ENCODE data around the gene PDE9A.

The PDE9A gene

DNA sequence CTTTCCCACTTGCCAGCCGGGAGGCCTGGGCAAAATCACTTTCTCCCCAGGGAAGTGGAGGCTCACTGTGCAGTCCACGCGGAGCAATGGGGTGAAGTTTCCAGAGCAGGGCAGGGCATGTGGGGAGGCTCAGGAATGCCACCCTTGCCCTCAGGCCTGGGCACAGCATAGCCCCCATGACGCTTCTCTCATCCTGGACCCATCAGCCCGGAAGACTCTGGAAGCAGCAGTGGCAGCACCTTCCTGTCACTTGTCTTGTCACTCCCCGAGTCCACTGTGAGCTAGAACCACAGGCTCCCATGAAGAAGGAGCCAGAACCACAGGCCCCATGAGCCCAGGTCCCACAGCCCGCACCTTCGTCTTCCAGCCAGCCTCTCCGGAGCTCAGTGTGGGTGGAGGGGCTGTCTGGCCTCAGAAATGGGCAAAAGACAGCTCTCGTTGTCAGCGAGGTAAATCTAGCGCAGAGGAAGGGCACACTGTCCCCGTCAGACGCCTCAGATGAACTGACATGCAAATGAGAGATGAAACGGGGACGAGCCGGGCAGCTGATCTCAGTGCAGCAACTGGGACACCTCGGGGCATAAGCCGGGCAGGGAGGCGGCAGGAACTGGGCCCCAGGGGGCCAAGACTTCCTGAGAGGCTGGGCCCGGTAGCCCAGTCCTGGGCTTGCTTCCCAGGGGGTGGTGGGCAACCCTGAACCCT is 6.1 kb downstream of the PDE9A start:
- no peak for DNase-seq

- no peak for DNase-seq
Observed at GRCh38 chr21:42660118-42660470, 6.7 kb downstream of the PDE9A start.

DNA sequence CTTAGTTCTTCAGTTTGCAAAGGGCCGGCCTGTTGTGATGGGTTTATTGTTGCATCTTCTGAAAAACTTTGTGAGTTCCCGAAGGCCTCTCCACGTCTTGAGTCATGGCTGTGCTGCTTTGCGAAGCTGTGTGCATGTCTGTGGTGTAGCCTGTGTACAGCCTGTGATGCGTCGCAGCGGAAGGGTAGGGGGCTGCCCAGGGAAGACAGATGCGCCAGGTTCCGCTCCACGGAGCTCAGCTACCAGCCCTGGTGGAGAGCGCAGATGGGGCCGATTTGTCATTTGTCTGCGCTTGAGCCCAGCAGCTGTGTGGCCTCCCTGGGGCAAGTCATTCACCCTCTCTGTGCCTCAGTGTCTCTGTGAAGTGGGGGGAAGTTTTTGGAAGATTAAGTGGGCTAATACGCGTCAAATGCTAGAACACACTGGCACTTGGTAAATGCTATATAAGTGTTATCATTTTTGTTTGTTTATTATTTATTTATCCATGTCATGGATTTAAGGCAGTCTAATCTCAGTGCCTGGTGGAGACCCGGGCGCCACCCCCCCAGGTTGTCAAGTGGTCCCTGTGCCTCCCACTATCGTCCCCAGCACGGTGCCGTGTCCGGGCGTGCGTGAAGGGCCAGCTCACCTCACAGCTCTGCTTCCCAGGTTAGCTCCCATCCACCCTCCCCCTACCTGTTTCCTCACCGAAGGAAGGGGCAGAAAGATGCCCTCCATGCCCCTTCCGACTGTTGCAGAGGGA is 8.4 kb downstream of the PDE9A start:
- no peak for DNase-seq

DNA sequence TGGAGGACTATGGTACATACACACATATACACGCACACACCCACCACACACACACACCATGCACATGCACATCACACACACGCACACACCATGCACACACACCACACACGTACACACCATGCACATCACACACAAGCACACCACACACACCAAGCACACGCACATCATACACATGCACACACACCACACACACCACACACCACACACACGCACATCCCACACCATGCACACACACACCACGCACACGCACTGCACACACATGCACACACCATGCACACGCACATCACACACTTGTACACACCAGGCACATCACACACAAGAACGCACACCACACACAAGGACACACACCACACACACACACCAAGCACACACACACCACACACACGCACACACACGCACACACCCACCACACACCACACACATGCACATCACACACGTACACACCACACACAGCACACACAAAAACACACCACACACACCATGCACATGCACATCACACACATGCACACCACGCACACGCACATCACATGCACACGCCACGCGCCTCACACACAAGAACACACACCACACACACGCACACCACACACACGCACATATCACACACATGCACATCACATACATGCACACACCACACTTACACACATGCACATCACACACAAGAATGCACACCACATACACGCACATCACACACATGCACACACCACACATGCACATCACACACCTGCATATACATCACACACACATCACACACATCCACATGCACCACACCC is 9.2 kb downstream of the PDE9A start:
- DNase-seq, result no peak

DNA sequence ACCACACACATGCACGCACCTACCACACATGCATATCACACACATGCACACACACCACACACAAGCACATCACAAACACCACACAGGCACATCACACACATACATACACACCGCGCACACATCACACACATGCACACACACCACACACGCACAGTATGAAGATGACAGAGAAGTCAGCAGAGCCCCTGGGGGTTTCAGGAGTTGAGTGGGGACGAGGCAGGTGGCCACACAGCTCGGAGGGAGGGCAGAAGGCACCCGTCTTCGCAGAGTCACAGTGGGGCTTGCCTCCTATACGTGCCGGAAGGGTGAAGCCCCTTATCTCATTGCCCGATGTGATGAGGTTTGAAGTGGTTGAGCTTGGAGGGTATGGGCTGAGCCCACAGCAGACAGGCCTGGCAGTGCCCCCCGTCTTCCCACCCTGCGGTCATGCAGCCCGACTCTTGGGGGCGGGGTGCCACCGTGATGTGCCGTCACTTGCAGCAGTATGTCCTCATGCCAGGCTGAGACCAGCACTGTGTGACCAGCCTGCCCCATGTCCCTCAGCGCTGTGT is 9.9 kb downstream of the PDE9A start:
- DNase-seq, result no peak

DNA sequence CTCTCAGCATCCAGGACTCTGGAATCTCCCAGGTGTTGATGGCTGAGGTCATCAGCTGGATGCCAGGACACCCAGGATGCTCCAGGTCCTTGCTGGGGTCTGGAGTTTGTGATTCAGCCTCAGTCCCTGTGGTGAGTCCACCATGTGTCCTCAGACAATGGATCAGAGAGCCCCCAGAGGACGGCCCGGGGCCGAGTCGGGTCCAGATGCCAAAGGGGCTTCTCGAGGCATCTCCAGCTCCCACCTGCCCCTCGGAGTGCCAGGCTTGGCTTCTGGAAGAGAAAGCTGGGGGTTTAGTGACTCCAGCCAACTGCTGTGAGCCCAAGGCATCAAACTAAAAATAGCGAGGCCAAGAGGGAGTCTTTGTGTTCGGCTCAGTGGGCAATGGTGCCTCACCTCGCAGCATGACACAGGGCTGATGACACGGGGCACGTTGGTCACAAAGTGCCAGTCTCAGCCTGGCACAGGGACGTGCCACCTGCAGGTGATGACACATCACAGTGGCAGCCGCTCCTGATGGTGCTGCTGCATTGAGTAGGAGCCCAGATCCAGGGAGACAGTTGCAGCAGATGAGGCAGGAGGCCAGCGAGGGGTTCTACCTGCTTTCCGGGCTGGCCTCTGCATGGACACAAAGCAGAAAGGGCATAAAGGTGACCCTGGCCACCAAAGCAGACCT is 10.6 kb downstream of the PDE9A start:
- no peak for DNase-seq

GRCh38 chr21:42664614-42665013 is 11.2 kb downstream of the PDE9A start:
- DNase-seq, result no peak

DNA sequence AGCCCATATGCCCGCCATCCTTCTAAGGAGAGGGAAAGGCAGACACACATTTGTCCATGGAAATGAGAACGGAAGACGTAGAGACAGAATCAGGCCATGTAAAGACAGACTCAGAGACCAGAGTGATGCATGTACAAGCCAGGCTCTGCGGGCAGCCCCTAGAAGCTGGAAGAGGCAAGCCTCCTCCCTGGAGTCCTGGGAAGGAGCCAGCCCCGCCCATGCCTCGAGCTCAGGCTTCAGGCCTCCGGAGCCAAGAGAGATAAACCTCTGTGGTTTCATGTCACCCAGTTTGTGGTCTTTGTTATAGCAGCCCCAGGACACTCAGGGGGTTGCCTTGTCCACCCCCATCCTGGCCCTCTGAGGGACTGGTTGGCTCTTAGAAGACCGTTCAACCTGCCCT is 11.6 kb downstream of the PDE9A start:
- no peak for DNase-seq

- DNase-seq, result no peak
Observed at GRCh38 chr21:42665484-42665883, 12.1 kb downstream of the PDE9A start.

DNA sequence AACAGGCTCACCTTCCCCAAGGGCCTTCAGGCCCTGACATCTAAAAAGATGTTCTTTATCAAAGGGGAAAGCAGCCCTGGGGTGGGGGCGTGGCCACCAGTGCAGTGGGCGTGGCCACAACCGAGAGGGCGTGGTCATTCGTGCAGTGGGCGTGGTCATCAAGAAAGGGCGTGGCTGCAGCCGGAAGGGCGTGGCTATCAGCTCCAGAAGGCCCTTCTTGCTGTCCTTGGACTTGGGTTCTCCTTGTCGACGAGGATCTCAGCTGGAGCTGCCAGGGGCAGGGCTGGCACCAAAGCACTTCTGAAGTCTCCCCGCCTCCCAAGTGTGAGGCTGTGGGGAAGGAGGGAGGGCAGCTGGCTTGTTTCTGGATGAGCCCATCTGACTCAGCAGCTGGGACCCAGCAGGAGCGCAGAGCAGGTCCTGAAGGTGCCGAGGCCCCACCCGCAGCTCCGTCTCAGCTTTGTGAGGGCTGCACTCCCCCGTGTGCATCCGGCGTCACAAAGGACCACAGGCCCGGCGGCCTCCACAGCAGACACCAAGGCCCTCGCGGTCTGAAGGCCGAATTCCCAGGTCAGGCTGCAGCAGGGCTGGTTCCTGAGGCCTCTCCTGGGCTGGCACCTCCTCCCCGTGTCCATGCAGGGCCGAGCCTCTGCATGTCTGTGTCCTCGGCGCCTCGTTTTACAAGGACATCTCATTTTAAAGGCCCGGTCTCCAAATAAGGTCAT is 12.8 kb downstream of the PDE9A start:
- DNase-seq, result no peak

DNA sequence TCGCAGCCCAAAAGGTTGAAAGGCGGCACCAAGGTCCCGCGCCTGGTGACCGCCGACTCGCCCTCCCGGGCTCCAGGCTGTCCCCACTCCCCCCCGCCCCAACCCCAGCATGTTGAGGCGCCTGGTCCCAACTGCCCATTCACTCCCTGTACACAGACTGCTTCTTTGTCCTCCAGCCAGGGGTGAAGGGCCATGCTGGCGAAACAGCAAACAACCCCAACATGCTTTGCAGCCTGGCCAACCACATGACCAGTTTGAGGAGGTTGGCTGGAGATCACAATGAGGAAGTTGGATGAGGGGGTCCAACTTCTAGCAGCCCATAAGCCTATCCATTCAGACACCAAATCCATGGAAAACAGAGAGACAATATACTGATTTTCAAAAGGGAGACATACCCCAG is 13.5 kb downstream of the PDE9A start:
- DNase-seq, result no peak

DNA sequence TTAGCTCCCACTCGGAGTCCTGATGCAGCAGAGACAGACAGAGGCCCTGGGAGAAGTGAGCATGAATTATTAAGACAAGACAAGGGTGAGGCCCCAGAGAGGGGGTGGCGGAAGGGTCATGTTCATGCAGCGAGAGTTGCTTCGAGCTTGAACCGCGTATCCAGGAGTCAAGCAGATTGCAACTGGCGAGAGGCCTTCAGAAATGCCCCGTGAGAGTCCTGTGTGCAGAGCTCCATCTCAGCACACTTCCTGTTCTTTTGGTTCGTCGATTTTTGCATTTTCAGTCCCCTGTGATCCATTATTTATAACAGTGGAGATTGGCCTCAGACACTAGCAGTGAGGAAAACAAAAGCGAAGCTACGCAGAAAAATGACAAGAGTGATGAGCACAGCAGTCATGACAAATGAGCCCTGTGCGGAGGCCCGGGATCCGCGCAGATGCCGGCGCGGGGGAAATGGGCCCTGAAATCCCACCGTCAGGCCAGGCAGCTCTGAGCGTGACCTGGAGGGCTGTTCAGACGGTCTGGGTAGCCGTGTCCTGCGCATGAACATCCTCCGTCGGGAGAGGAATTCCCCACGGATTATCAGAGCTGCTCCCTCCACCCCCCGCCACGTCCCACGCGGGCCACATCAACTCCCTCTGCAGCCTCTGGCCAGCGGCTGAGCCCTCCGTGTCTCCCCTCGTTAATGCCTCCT is 15.0 kb downstream of the PDE9A start:
- DNase-seq, result no peak

DNA sequence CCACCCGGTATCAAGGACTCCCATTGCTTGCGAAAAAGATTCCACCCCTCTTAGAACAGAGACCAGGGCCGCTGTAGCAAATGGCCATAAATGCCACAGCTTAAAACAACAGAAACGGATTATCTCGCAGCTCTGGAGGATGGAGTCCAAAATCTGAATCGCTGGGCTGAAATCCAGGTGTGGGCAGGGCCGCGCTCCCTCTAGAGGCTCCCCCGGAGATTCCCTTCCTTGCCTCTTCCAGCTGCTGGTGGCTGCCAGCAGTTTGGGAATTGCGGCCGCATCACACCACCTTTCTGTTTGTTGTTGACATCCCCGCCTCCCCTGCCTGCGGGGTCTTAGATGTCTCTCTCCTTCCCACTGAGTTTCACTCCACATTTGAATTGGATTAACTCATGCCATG is 15.6 kb downstream of the PDE9A start:
- DNase-seq, result no peak

DNA sequence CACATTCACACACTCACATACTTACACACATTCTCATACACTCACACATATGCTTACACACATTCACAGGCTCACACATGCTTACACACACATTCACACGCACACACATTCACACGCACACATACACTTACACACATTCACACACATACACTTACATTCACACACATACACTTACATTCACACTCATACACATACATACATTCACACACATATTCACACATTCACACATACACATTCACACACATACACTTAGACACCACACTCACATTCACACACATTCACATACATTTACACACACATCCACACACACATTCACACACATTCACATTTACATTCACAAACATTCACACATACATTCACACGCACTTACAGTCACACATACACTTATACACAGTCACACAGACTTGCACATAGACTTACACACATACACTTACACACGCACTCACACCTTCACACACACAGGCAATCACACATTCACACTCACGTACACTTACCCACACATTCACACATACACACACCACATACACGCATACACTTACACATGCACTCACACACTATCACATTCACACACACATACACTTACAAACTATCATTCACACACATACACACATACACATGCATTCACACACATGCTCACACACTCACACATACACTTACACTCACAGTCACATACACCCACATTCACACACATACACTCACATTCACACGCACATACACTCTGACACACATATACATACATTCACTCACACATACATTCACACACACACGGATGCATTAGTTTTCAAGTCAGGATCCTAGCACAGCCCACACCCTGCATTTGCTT is 16.8 kb downstream of the PDE9A start:
- DNase-seq, result no peak

- no peak for DNase-seq
Observed at GRCh38 chr21:42670884-42671283, 17.5 kb downstream of the PDE9A start.

- no peak for DNase-seq
Observed at GRCh38 chr21:42671778-42672593, 18.6 kb downstream of the PDE9A start.

DNA sequence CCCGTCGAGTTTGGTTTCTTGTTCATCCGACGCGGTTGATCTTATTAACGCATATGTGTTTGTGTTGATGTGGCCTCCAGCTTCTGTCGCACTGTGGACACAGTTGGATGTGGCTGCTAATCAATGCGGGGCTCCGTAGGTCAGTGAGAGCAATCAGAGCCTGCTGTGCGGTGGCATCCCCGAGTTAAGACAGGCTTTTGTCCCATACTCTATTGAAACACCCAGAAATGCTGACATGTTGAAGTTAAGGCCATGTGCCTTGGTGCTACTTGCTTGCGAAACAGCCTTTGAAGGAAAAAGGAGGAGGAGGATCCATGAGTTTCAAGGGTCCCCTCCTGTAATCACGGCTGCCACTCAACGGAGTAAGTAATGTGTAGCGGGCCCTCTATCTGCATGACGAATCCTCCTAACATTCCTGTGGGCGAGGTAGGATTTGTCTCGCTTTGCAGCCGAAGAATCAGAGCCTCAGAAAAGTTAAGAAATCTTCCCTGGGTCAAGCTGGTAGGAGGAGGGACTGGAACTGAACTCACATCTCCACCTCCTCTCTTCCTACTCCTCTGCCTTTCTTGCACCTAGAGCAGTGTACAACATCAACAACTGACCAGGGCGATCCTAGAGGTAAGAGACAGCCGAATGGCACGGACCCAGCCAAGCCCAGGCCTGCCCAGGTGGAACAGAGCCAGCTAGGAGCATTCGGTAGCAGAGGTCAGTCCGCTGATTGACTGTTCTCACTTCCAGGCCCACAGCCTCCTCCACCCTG is 19.5 kb downstream of the PDE9A start:
- DNase-seq, result no peak

GRCh38 chr21:42673633-42674328 is 20.4 kb downstream of the PDE9A start:
- DNase-seq, result no peak
